Measurements from ENCODE around the gene E2F4. TPM values are rescaled to one million over a fixed set of nuclear protein-coding genes. Genes with fewer than 3 reads are reported as not detected.

The E2F4 gene
- total and polyA plus RNA-seq, 9 of the 15 experiments (the other 6 are each of a cell fraction or from before 2014, with no cell fraction given): 9.7 to 139 (median 106) TPM

- FAIRE-seq (no peak), ATAC-seq (no peak), DNase-seq (ENCODE audit: extremely low read depth in 1 of 4, low spot score in 3 of 4) (no peak)
- H3K27ac ChIP-seq (ENCODE audit: extremely low read depth, low read depth, low read length): no peak overlapping the region
- peak overlapping the region in 1 of 2 experiments; percentile 70; a peak in 2 of 4 replicates for H3K9ac ChIP-seq (ENCODE audit: insufficient read depth in 1 of 2, low read depth in 2 of 2, low read length in 2 of 2)
- no peaks in the 10 kb centered on the region for H3K9me3 ChIP-seq (replicated peaks; ENCODE audit: control insufficient read depth, insufficient read depth, low read depth, low read length)
- no peaks in the 10 kb centered on the region for H3K79me2 ChIP-seq (ENCODE audit: control insufficient read depth, insufficient read depth, low read length)
- H3K36me3 ChIP-seq (ENCODE audit: control insufficient read depth, insufficient read depth, low read length): no peaks in the 10 kb centered on the region
- H3K4me1 ChIP-seq (replicated peaks in 1 of 2; ENCODE audit: control insufficient read depth in 2 of 2, insufficient read depth in 2 of 2, low read length in 2 of 2): peaks cover 20 to 43% of the 10 kb centered on the region in 2 experiments
- H3K9me1 ChIP-seq (ENCODE audit: control insufficient read depth, insufficient read depth, low read length): no peaks in the 10 kb centered on the region
- no TSS peak for BruUV-seq (replicated peaks)
- H3K27me3 ChIP-seq (ENCODE audit: control insufficient read depth in 2 of 2, insufficient read depth in 2 of 2, low read length in 2 of 2): no peaks in the 10 kb centered on the region
- no peak overlapping the region for H3K4me2 ChIP-seq (ENCODE audit: insufficient read depth, low read length)
- 45% methylated on average over 7 of the region's 8 CpGs for WGBS (ENCODE audit: insufficient coverage, low coverage, missing lambda C conversion rate)
- no peaks in the 10 kb centered on the region for H4K20me1 ChIP-seq (replicated peaks; ENCODE audit: control insufficient read depth, insufficient read depth, low read length)
- TF ChIP-seq ZNF146 (CRISPR knock-in tag; IDR thresholded peaks at IDR 0.05; ENCODE audit: unreplicated experiment) (no peak), YBX1 (IDR thresholded peaks at IDR 0.05) (no peak), CBFB (CRISPR knock-in tag; IDR thresholded peaks at IDR 0.05) (no peak), HNRNPK (IDR thresholded peaks at IDR 0.05; ENCODE audit: low read depth, low read length, poor library complexity, severe bottlenecking) (no peak), MAFK (IDR thresholded peaks at IDR 0.05; ENCODE audit: low read length) (no peak), ZNF253 (CRISPR knock-in tag; conservative IDR thresholded peaks at IDR 0.05) (no peak), CXXC5 (CRISPR knock-in tag; IDR thresholded peaks at IDR 0.05) (no peak), POLR2AphosphoS5 (IDR thresholded peaks at IDR 0.05; ENCODE audit: control insufficient read depth, insufficient read depth, low read depth, low read length) (no peak), HLTF (IDR thresholded peaks at IDR 0.05) (no peak), GATAD2A (IDR thresholded peaks at IDR 0.05) (no peak), DACH1 (IDR thresholded peaks at IDR 0.05; ENCODE audit: partially characterized antibody) (no peak)
- in situ Hi-C loops (cut with MboI) (no loop called here), intact Hi-C loops (cut with micrococcal nuclease) (no loop called here)
- no peak overlapping the region for H3K4me3 ChIP-seq
- POLR2A ChIA-PET: interaction anchor here (0.9 kb wide), 1 partner anchor 10 kb away, joined by 3 read pairs; no protein-coding TSS in a partner anchor
- H2AFZ ChIP-seq (ENCODE audit: low read depth, low read length): no peak overlapping the region
- CTCF ChIA-PET (ENCODE audit: low intra/inter-chr PET ratio): no interaction called here
Observed at GRCh38 chr16:67213197-67214019, 21.5 kb downstream of the E2F4 start.
